ENCODE results near the gene IL21R.

IL21R gene

GRCh38 chr16:27485126-27485525 lies 83.2 kb downstream of the IL21R start:
- FAIRE-seq (no peak), DNase-seq (ENCODE audit: insufficient read length, low spot score) (no peak)
- TF ChIP-seq PAX5 (IDR thresholded peaks at IDR 0.05; ENCODE audit: insufficient read depth, low read length, severe bottlenecking), result no peak
- no peak for TF ChIP-seq SPI1 (IDR thresholded peaks at IDR 0.05; ENCODE audit: low read depth, low read length)
- TF ChIP-seq POLR2A (IDR thresholded peaks at IDR 0.05; ENCODE audit: low read depth, low read length), result no peak
- no peak for TF ChIP-seq POU2F2 (IDR thresholded peaks at IDR 0.05; ENCODE audit: low read depth, low read length)
- TF ChIP-seq POLR2AphosphoS5 (IDR thresholded peaks at IDR 0.05; ENCODE audit: low read depth, low read length), result no peak
- TF ChIP-seq TAF1 (IDR thresholded peaks at IDR 0.05; ENCODE audit: low read depth, low read length), result no peak

- TF ChIP-seq POLR2A (IDR thresholded peaks at IDR 0.05; ENCODE audit: low read depth, low read length) (no peak), POU2F2 (IDR thresholded peaks at IDR 0.05; ENCODE audit: low read depth, low read length) (no peak), PAX5 (IDR thresholded peaks at IDR 0.05; ENCODE audit: insufficient read depth, low read length, severe bottlenecking) (no peak), POLR2AphosphoS5 (IDR thresholded peaks at IDR 0.05; ENCODE audit: low read depth, low read length) (no peak), SPI1 (IDR thresholded peaks at IDR 0.05; ENCODE audit: low read depth, low read length) (no peak), TAF1 (IDR thresholded peaks at IDR 0.05; ENCODE audit: low read depth, low read length) (no peak)
- no peak for FAIRE-seq
These were observed 83.8 kb downstream of the IL21R start for GRCh38 chr16:27485811-27486210.

GRCh38 chr16:27486344-27486743 lies 84.4 kb downstream of the IL21R start:
- FAIRE-seq, result no peak
- DNase-seq (ENCODE audit: insufficient read length, low spot score), result no peak
- TF ChIP-seq POLR2AphosphoS5 (IDR thresholded peaks at IDR 0.05; ENCODE audit: low read depth, low read length) (no peak), PAX5 (IDR thresholded peaks at IDR 0.05; ENCODE audit: insufficient read depth, low read length, severe bottlenecking) (no peak), POLR2A (IDR thresholded peaks at IDR 0.05; ENCODE audit: low read depth, low read length) (no peak), SPI1 (IDR thresholded peaks at IDR 0.05; ENCODE audit: low read depth, low read length) (no peak), POU2F2 (IDR thresholded peaks at IDR 0.05; ENCODE audit: low read depth, low read length) (no peak), TAF1 (IDR thresholded peaks at IDR 0.05; ENCODE audit: low read depth, low read length) (no peak)

More at GRCh38 chr16:27485811-27486210, 83.8 kb downstream of the IL21R start:
- DNase-seq (ENCODE audit: insufficient read length, low spot score), result no peak

- FAIRE-seq, result no peak
- TF ChIP-seq PAX5 (IDR thresholded peaks at IDR 0.05; ENCODE audit: insufficient read depth, low read length, severe bottlenecking) (no peak), POLR2AphosphoS5 (IDR thresholded peaks at IDR 0.05; ENCODE audit: low read depth, low read length) (no peak), POLR2A (IDR thresholded peaks at IDR 0.05; ENCODE audit: low read depth, low read length) (no peak), TAF1 (IDR thresholded peaks at IDR 0.05; ENCODE audit: low read depth, low read length) (no peak)
These were observed 84.8 kb downstream of the IL21R start for GRCh38 chr16:27486760-27487159.

GRCh38 chr16:27489421-27489820 lies 87.4 kb downstream of the IL21R start:
- TF ChIP-seq PAX5 (IDR thresholded peaks at IDR 0.05; ENCODE audit: insufficient read depth, low read length, severe bottlenecking) (no peak), POU2F2 (IDR thresholded peaks at IDR 0.05; ENCODE audit: low read depth, low read length) (no peak), POLR2AphosphoS5 (IDR thresholded peaks at IDR 0.05; ENCODE audit: low read depth, low read length) (no peak), TAF1 (IDR thresholded peaks at IDR 0.05; ENCODE audit: low read depth, low read length) (no peak), SPI1 (IDR thresholded peaks at IDR 0.05; ENCODE audit: low read depth, low read length) (no peak), POLR2A (IDR thresholded peaks at IDR 0.05; ENCODE audit: low read depth, low read length) (no peak)
- FAIRE-seq, result no peak
- DNase-seq (ENCODE audit: insufficient read length, low spot score), result no peak

More at GRCh38 chr16:27486760-27487159, 84.8 kb downstream of the IL21R start:
- DNase-seq (ENCODE audit: insufficient read length, low spot score), result no peak

- DNase-seq (ENCODE audit: insufficient read length, low spot score) (no peak), FAIRE-seq (no peak)
- no peak for TF ChIP-seq SPI1 (IDR thresholded peaks at IDR 0.05; ENCODE audit: low read depth, low read length)
- TF ChIP-seq POLR2A (IDR thresholded peaks at IDR 0.05; ENCODE audit: low read depth, low read length), result no peak
- TF ChIP-seq TAF1 (IDR thresholded peaks at IDR 0.05; ENCODE audit: low read depth, low read length), result no peak
- TF ChIP-seq PAX5 (IDR thresholded peaks at IDR 0.05; ENCODE audit: insufficient read depth, low read length, severe bottlenecking), result no peak
- TF ChIP-seq POLR2AphosphoS5 (IDR thresholded peaks at IDR 0.05; ENCODE audit: low read depth, low read length), result no peak
- no peak for TF ChIP-seq POU2F2 (IDR thresholded peaks at IDR 0.05; ENCODE audit: low read depth, low read length)
These were observed 87.9 kb downstream of the IL21R start for GRCh38 chr16:27489906-27490305.

- TF ChIP-seq POLR2AphosphoS5 (IDR thresholded peaks at IDR 0.05; ENCODE audit: low read depth, low read length) (no peak), POU2F2 (IDR thresholded peaks at IDR 0.05; ENCODE audit: low read depth, low read length) (no peak), TAF1 (IDR thresholded peaks at IDR 0.05; ENCODE audit: low read depth, low read length) (no peak), SPI1 (IDR thresholded peaks at IDR 0.05; ENCODE audit: low read depth, low read length) (no peak), POLR2A (IDR thresholded peaks at IDR 0.05; ENCODE audit: low read depth, low read length) (no peak), PAX5 (IDR thresholded peaks at IDR 0.05; ENCODE audit: insufficient read depth, low read length, severe bottlenecking) (no peak)
- FAIRE-seq (no peak), DNase-seq (ENCODE audit: insufficient read length, low spot score) (no peak)
These were observed 90.1 kb downstream of the IL21R start for GRCh38 chr16:27491894-27492587.

- no peak for FAIRE-seq
- no peak for DNase-seq (ENCODE audit: insufficient read length, low spot score)
- TF ChIP-seq SPI1 (IDR thresholded peaks at IDR 0.05; ENCODE audit: low read depth, low read length), result no peak
- no peak for TF ChIP-seq POLR2AphosphoS5 (IDR thresholded peaks at IDR 0.05; ENCODE audit: low read depth, low read length)
These were observed 90.6 kb downstream of the IL21R start for GRCh38 chr16:27492588-27492979.

GRCh38 chr16:27495191-27495590 lies 93.2 kb downstream of the IL21R start:
- FAIRE-seq (no peak), DNase-seq (ENCODE audit: insufficient read length, low spot score) (no peak)
- TF ChIP-seq POU2F2 (IDR thresholded peaks at IDR 0.05; ENCODE audit: low read depth, low read length) (no peak), SPI1 (IDR thresholded peaks at IDR 0.05; ENCODE audit: low read depth, low read length) (no peak), POLR2AphosphoS5 (IDR thresholded peaks at IDR 0.05; ENCODE audit: low read depth, low read length) (no peak), POLR2A (IDR thresholded peaks at IDR 0.05; ENCODE audit: low read depth, low read length) (no peak), PAX5 (IDR thresholded peaks at IDR 0.05; ENCODE audit: insufficient read depth, low read length, severe bottlenecking) (no peak), TAF1 (IDR thresholded peaks at IDR 0.05; ENCODE audit: low read depth, low read length) (no peak)

Measured in GM12891 (cell line).